Amniotic stem cell (primary cell): Measurements from ENCODE around the gene PATE3.

Source experiments
- DNase-seq: peaks from one replicate; lab custom pipeline; 2025; lab: John Stamatoyannopoulos, UW

Gene PATE3, protein sequence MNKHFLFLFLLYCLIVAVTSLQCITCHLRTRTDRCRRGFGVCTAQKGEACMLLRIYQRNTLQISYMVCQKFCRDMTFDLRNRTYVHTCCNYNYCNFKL

GRCh38 chr11:125787827-125788226 is at the start of gene PATE3:
Gene PATE3, plus strand, starts transcription at chr11:125788127. Its CDS starts 25 bp downstream, at chr11:125788152.
- no peak for DNase-seq

- DNase-seq = no peak
Observed at GRCh38 chr11:125740617-125741016, 47.3 kb upstream of the PATE3 start.

DNA sequence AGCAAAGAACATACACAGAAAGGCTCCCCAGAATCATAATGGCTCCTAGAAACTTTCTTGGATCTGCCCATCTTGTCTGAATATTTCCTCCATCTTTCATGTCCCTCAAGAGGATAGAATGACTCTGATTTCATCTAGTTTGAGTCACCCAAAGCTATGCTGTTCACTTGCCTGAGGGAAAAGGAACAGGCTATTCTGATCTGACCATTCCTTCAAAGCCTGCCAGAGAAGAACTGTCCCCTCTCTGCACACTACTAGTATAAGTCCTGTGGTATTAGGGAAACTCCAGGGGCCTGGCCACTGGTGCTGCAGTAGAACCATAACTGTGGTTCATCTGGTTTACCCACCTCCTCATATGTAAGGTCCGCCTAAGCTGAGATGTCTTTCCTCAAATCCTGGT is 44.2 kb upstream of the PATE3 start:
- DNase-seq = no peak

DNA sequence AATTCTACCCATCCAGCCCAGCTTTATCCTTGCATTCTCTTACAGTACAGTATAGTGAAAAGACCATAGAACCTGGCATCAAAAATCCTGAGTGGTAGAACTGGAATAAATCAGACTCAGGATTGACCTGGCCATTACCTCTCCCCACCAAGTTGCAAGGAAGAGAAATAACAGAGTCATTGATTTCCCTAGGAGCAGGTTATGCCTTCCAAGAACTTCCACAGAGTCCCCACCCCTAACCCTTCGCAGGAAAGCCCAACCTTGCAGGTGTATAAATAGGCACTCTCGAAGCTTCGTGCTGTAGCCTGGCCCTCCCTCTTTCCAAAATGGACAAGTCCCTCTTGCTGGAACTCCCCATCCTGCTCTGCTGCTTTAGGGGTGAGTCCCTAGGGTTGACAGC is 41.9 kb upstream of the PATE3 start, which contains the start of gene PATE1:
TSS of gene PATE1 (plus strand) at position 301 of the 400 bp plus-strand sequence. CDS start at position 327, 26 bp downstream.
- DNase-seq = no peak

GRCh38 chr11:125750629-125751028 is 37.3 kb upstream of the PATE3 start:
- no peak for DNase-seq

DNA sequence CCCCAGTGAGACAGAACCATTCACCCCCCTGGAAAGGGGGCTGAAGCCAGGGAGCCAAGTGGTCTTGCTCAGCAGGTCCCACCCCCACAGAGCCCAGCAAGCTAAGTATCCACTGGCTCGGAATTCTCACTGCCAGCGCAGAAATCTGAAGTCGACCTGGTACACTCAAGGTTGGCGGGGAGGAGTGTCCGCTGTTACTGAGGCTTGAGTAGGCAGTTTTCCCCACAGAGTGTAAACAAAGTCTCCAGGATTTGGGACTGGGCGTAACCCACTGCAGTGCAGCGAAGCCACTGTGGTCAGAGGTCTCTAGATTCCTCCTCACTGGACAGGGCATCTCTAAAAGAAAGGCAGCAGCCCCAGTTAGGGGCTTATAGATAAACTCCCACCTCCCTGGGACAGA is 31.9 kb upstream of the PATE3 start:
- no peak for DNase-seq

DNA sequence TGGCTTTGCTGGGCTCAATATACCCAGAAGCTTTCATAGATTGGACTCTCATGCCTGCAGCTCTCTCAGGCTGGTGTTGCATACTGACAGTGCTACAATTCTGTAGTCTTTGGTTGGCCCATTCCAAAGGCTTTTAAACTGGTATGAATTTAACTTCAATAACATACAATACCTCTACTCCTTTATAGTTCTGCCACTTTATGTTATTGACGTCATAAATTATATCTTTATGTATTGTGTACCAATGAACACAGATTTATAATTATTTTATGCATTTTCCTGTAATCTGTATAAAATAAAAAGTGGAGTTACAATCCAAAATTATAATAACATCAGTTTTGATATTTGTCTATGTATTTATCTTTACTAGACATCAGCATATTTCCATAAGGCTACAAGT is 25.5 kb upstream of the PATE3 start:
- DNase-seq = no peak

- DNase-seq = no peak
Observed at GRCh38 chr11:125763483-125763882, 24.4 kb upstream of the PATE3 start.

GRCh38 chr11:125766251-125766650 is 21.7 kb upstream of the PATE3 start:
- no peak for DNase-seq

GRCh38 chr11:125768336-125769046 is 19.4 kb upstream of the PATE3 start:
- no peak for DNase-seq

- no peak for DNase-seq
Observed at GRCh38 chr11:125770583-125770982, 17.3 kb upstream of the PATE3 start.

- no peak for DNase-seq
Observed at GRCh38 chr11:125772834-125773505, 15.0 kb upstream of the PATE3 start.

DNA sequence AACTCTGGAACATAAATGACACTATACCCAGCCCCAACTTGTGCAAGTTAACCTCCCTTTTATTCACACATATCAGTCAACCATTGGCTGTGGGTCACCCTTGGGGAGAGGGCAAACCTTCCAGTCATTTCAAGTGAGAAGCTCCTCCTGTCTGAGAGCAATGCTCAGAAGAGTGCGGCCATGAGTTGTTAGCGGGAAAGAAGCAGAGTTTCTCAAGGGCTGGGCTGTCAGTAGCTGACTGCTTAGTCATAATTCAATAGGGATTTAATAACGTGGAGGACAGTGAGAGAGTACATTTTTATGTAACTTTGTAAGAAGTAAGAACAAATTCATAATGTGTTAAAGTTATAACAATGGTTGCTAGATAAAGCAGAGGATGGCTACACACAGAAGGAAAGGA is 14.4 kb upstream of the PATE3 start:
- no peak for DNase-seq

DNA sequence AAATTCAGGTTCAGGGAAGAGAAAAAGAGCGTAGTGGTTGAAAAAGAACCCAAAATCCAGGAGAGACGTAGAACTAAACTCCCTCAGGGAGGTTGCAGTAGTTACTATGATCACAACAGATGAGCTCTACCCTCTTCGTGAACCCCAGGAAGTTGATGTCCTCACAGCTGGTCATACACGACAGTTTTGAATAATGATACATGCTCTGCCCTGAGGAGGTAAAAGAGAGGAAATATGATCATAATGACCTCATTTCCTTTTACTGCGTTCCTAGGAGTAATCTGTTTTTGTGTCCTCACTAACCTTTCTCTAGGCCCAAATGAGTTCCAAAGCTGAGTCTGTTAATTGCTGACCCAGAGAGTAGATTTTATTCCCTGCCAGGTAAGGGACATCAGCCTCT is 10.6 kb upstream of the PATE3 start:
- DNase-seq = no peak

DNA sequence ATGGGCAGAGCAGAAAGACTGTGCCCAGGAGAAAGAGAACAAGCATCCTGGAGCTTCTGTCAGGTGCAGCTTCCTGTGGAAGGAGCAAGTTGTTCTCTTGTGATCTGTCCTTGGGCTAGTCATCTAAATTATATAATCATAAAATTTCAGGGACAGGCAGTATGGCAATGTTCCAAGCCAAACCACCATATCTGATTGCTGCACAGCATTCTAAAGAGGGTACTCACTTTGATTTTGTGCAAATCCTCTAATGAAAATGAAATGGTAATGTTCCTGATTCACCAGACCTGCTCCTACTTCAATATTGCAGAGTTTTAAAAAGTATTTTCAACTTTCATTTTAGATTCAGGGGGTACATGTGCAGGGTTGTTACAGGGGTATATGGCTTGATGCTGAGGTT is 9.2 kb upstream of the PATE3 start, which contains the start of gene PATE2:
TSS of gene PATE2 (minus strand) at position 101 of the 400 bp plus-strand sequence. CDS start at position 46, 55 bp downstream.
- no peak for DNase-seq

DNA sequence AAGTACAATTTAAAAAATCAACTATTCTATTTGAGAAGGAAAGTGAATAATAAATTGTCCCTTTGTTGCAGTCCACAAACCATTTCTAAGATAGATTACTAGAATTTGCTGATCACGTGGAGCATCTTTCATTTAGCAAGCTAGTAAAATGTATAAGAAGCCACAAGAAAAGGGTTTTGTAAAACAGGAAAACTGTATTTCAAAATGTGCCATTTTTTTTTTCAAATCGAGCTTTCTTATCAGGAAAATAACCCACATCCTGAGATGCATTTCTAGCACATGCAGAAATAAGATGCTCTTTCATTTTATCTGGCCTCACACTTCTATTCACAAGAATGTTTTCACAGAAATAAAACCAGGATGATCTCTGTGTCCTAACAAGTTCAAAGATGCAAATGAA is 3.2 kb upstream of the PATE3 start:
- no peak for DNase-seq

DNA sequence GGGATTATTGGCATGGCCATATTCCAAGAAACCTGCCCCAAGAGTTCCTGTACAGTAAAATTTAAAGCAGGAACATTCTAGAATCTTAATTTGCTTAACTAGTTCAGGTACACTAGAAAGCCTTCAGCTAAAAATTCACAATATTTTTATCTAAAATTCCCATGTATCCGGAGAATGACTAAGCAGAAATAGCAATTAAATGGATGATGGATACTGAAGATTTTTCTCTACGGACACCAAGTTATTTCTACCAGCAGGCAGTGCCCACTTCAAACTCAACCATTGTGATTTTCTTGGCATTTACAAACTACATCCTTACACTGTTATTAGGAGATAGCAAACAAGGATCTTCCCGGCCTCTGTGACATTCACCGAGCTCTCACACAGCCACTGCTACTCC is 2.9 kb downstream of the PATE3 start:
- DNase-seq = no peak

DNA sequence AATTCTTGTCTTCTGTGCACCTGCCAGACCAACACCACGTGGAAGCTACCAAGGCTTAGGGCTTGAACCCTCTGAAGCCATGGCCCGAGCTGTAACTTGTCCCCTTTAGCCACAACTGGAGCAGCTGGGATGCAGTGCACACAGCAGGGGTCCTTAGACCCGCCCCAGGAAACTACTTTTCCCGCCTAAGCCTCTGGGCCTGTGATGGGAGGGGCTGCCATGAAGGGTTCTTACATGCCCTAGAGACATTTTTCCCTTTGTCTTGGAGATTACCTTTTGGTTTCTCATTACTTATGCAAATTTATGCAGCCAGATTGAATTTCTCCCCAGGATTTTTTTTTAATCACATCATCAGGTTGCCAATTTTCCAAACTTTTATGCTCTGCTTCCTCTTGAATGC is 9.7 kb downstream of the PATE3 start:
- DNase-seq = no peak

DNA sequence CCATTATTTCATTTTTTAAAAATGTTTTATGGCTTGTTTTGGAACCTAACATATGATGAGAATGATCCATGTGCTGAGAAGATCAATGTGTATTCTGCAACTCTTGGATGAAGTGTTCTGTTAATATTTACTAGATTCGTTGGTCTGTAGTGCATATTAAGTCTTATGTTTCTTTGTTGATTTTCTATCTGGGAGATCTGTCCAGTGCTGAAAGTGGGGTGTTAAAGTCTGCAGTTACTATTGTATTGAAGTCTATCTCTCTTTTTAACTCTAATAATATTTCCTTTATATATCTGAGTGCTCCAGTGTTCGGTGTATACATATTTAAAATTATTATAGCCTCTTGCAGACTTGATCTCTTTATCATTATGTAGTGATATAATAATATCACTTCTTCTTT is 11.9 kb downstream of the PATE3 start:
- no peak for DNase-seq

DNA sequence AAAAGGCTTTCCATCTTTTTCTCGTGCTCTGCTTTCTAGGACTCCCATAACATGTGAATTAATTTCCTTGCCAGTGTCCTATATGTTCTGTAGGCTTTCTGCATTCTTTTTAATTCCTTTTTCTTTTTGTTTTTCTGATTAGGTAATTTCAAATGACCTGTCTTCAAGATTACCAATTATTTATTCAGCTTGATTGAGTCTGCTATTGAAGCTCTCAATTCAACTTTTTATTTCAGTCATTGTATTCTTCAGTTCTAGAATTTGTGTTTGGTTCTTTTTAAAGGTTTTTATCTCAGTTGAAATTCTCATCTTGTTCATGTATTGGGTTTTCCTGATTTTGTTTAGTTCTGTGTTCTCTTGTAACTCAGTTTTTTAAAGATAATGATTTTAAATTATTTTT is 14.5 kb downstream of the PATE3 start:
- no peak for DNase-seq

DNA sequence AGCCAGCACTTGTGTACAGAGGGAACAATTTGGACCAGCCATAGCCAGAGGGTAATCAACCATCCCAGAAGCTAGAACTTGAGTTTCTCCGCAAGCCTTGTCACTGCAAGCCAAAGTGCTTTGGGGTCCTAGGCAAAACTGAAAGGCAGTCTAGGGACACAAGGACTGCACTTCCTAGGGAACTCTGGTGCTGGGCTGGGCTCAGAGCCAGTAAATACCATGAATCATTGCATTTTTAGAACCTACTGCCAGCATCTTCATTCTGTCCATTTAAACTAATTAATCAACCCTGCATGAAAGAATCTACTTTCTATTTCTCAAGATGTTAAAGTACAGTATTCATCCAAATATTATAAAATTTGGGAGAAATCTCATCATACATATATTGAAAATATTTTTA is 20.0 kb downstream of the PATE3 start:
- no peak for DNase-seq

GRCh38 chr11:125833016-125833415 is 45.1 kb downstream of the PATE3 start, which contains the start of gene PATE4:
Gene PATE4, plus strand, starts transcription at chr11:125833316. Its CDS starts 44 bp downstream, at chr11:125833360.
- DNase-seq = no peak

GRCh38 chr11:125835748-125836147 is 47.8 kb downstream of the PATE3 start:
- no peak for DNase-seq
